ENCODE data around the gene SHCBP1L. TPM values are rescaled to one million over a fixed set of nuclear protein-coding genes. Genes with fewer than 3 reads are reported as not detected.

The SHCBP1L gene
- total RNA-seq = not detected
- long read RNA-seq = 0 reads

- DNase-seq (ENCODE audit: missing footprints) (no peak), ATAC-seq (peak; percentile 37)
- intact Hi-C loops (cut with DNase I) = no loop called here
These were observed at the start of gene SHCBP1L for GRCh38 chr1:182952677-182953444. Gene SHCBP1L (minus strand): TSS chr1:182953166. CDS start chr1:182953133, 33 bp downstream.

DNA sequence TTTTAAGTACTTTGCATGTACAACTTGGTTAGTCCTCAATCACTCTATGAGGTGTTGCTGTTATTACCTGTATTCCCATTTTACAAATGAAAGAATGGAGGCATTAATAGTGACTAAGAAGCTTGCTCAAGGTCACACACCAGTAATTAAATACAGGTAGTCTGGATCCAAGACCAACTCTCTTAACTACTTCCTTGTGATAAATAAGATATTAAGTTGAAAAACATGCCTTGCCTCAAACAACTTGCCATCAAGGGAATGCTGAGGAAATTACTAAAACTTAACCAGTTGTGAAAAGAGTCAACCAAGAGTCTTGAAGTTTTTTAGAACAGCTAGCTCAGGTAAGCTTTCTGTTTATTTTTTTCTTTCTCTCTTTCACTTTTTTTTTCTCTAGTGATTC is 49.3 kb upstream of the SHCBP1L start:
- DNase-seq (ENCODE audit: missing footprints) = no peak
- intact Hi-C loops (cut with DNase I) = no loop called here
- ATAC-seq = no peak

DNA sequence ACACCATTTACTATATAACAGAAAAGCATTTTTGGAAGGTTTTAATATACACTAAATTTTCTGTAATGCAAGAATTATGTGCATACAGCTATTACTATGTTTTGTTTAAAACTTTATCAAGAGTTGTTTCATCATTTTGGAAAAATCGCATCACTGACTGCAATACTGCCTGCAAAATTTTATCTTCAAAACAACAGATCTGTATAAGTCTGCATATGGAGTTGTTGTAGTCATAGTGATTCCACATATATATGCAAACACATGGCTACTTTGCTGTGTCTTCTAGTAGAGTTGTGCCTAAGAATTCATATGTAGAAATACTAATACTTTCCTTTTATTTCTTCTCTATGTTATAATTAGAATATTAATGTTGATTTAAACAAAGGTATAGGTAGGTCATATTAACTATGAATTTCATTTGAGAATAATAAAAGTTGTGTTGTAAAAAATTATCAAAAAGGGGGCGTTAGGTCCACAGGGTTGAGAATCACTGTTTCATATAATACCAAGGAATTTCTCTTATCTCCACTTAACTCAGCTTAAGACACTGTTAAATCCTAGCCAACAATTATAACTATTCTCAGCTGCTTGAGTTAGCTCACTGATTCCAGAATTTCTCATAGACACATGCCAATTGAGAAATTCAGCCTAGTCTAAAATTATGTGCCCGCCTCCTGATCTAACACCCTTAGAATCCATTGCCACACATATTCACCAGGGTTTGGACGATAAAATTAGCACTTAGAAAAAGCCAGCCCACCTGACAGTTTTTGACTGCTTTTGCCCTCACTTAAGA is 47.4 kb upstream of the SHCBP1L start:
- intact Hi-C loops (cut with DNase I) = no loop called here
- peak; percentile 60 for ATAC-seq
- no peak for DNase-seq (ENCODE audit: missing footprints)

DNA sequence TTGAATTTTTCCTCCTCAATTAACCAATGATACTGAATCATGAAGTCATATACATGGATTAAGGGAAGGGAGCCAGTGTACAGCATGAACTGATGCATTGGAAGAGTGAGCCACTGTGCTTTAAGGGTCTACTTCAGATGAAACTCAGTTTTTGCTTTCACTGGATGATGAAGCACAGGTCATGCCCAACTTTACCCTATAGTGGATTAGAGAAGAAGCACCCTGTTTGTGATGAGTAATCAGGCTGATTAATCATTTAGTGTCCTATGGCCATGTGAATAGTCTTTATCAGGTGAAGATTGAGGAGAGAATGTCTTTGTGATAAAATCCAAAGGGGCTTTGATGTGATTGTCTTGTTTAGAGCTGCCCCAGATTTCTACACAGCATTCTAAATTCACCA is 45.5 kb upstream of the SHCBP1L start:
- ATAC-seq = no peak
- intact Hi-C loops (cut with DNase I) = no loop called here

DNA sequence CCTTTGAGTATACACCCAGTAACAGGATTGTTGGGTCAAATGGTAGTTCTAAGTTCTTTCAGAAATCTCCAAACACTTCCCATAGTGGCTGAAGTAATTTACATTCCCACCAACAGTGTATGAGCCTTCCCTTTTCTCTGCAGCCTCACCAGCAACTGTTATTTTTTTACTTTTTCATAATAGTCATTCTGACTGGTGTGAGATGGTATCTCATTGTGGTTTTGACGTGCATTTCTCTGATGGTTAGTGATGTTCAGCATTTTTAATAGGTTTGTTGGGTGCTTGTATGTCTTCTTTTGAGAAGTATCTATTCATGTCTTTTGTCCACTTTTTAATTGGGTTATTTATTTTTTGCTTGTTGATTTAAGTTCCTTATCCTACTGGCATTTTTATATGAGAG is 43.9 kb upstream of the SHCBP1L start:
- intact Hi-C loops (cut with DNase I) = no loop called here
- ATAC-seq = no peak
- DNase-seq (ENCODE audit: missing footprints) = no peak

More for the DNA sequence above, 45.5 kb upstream of the SHCBP1L start:
- no peak for DNase-seq (ENCODE audit: missing footprints)

- DNase-seq (ENCODE audit: missing footprints) (no peak), ATAC-seq (no peak)
- intact Hi-C loops (cut with DNase I) = no loop called here
These were observed 42.9 kb upstream of the SHCBP1L start for GRCh38 chr1:182995894-182996293.

- ATAC-seq (no peak), DNase-seq (ENCODE audit: missing footprints) (no peak)
- intact Hi-C loops (cut with DNase I) = no loop called here
These were observed 40.8 kb upstream of the SHCBP1L start for GRCh38 chr1:182993746-182994145.

DNA sequence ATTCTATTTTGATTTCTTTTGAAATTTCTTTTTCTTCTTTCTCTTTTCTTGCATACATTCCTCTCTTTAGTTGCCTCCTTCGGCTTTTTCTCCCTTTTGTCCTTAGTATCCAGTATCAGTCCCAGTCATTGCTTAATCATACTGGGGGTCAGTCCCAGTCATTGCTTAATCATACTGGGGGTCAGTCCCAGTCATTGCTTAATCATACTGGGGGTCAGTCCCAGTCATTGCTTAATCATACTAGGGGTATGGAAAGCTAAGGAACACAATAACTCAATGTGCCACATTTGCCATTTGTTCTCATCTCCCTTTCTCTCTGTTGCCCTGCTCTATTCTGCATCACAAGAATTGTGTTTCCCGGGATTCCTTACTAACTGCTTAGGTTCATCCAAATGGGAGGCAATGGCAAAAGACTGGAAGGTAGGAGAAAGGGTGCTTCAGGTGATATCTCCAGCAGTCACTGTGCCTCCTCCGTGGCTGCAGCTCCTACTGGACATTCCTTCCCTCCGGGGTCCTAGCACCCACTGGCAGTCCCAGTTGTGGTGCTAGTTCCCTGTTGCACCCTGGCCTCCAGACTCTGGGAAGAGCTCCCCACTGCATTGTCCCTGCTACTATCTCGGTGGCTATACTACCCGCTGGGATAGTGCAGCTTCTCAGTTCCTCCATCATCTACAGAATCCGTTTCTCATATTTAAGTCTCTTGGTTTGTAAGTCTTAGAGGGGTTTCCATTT is 37.6 kb upstream of the SHCBP1L start:
- DNase-seq (ENCODE audit: missing footprints) (no peak), ATAC-seq (peak; percentile 48)
- intact Hi-C loops (cut with DNase I) = no loop called here

- intact Hi-C loops (cut with DNase I) = no loop called here
- no peak for ATAC-seq
- no peak for DNase-seq (ENCODE audit: missing footprints)
These were observed 32.9 kb upstream of the SHCBP1L start for GRCh38 chr1:182985876-182986275.

DNA sequence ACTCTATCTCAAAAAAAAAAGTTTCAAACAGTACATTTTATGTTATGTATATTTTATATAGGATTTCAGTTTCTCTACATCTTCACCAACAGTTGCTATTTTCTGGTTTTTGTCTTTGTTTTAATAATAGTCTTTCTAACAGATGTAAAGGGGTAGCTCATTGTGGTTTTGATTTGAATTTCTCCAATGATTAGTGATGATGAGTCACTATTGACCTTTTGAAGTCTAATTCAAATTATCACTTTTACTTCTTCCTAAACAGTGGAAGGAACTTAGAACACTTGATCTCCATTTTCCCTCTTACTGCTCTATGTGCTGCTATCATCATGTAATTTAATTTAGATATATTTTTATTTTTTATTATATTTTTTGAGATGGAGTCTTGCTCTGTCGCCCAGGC is 31.7 kb upstream of the SHCBP1L start:
- intact Hi-C loops (cut with DNase I) = no loop called here
- DNase-seq (ENCODE audit: missing footprints) = no peak
- no peak for ATAC-seq

- DNase-seq (ENCODE audit: missing footprints) = no peak
- no peak for ATAC-seq
- intact Hi-C loops (cut with DNase I) = no loop called here
These were observed 31.2 kb upstream of the SHCBP1L start for GRCh38 chr1:182984138-182984537.

GRCh38 chr1:182978151-182978853 is 25.3 kb upstream of the SHCBP1L start:
- DNase-seq (ENCODE audit: missing footprints) = no peak
- intact Hi-C loops (cut with DNase I) = no loop called here
- ATAC-seq = no peak

DNA sequence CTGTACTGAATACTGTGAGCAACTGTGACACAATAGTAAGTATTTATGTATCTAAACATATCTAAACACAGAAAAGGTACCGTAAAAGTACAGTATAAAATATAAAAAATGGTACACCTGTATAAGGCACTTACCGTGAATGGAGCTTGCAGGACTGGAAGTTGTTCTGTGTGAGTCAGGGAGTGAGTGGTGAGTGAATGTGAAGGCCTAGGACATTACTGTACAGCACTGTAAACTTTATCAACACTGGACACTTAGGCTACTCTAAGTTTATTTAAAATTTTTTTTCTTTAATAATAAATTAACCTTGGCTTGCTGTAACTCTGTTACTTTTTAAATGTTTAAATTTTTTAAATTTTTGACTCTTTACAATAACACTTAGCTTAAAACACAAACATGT is 24.5 kb upstream of the SHCBP1L start:
- no peak for ATAC-seq
- intact Hi-C loops (cut with DNase I) = no loop called here
- DNase-seq (ENCODE audit: missing footprints) = no peak

DNA sequence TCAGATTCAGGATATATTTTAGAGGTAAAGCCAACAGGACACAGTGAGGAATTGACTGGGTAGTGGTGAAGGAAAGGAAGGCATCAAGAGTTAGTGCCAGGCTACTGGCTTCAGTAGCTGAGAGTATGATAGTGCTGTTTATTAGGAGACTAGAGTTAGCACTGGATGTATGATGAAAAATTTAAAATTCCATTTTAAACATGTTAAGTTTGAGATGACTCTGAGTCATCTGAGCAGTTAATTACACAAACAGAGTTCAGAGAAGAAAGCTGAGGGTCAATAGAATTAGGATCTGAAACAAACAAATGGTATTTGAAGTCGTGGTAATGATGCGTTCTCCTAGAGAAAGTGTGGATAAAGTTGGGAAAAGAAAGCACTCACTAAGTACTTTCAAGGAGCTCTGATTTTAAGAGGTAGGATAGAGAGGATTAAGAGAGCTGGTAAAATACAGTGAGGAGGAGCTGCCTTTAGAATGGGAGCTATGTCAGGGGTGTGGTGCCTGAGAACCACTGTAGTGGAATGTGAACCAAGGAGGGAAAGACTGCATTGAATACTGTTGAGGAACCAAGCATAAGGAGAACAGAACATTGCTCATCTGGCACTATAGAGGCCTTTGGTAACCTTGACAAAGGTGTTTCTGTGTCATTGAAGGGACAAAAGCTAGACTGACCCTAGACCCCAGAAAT is 21.7 kb upstream of the SHCBP1L start:
- intact Hi-C loops (cut with DNase I) = no loop called here
- no peak for ATAC-seq
- DNase-seq (ENCODE audit: missing footprints) = no peak

GRCh38 chr1:182972829-182973228 is 19.9 kb upstream of the SHCBP1L start:
- intact Hi-C loops (cut with DNase I) = no loop called here
- DNase-seq (ENCODE audit: missing footprints) = no peak
- no peak for ATAC-seq

GRCh38 chr1:182972231-182972630 is 19.3 kb upstream of the SHCBP1L start:
- no peak for DNase-seq (ENCODE audit: missing footprints)
- no peak for ATAC-seq
- intact Hi-C loops (cut with DNase I) = no loop called here

GRCh38 chr1:182971219-182971618 is 18.3 kb upstream of the SHCBP1L start:
- DNase-seq (ENCODE audit: missing footprints) (no peak), ATAC-seq (no peak)
- intact Hi-C loops (cut with DNase I) = no loop called here

Measured in Right ventricle myocardium inferior (tissue), 1 donor.